Activated naive CD4-positive, alpha-beta T cell treated with anti-CD3 and anti-CD28 coated beads, Interleukin-2, amount 50 U/mL, for 24 hours (primary cell): ENCODE data around the gene ZNF688.
"Not testable (repeated sequence)": the region's sequence is repeated elsewhere in the genome, so short reads cannot be mapped to it uniquely, and the experiment has no call there.

Experiments
- H3K27ac Mint-ChIP-seq: one replicate; pipeline ENCODE4 v1.8.0; 2021; ENCODE audit warnings: mild to moderate bottlenecking, mixed read lengths
- H3K27me3 Mint-ChIP-seq: one replicate; pipeline ENCODE4 v1.8.0; 2021; ENCODE audit warnings: mixed read lengths
- H3K36me3 Mint-ChIP-seq: one replicate; pipeline ENCODE4 v1.8.0; 2021; ENCODE audit warnings: mixed read lengths
- H3K4me1 Mint-ChIP-seq: one replicate; pipeline ENCODE4 v1.8.0; 2021; ENCODE audit warnings: mixed read lengths
- H3K4me3 Mint-ChIP-seq: one replicate; pipeline ENCODE4 v1.8.0; 2021; ENCODE audit warnings: mild to moderate bottlenecking, mixed read lengths
- H3K9me3 Mint-ChIP-seq: one replicate; pipeline ENCODE4 v1.8.0; 2021; ENCODE audit warnings: mixed read lengths

Gene ZNF688

DNA sequence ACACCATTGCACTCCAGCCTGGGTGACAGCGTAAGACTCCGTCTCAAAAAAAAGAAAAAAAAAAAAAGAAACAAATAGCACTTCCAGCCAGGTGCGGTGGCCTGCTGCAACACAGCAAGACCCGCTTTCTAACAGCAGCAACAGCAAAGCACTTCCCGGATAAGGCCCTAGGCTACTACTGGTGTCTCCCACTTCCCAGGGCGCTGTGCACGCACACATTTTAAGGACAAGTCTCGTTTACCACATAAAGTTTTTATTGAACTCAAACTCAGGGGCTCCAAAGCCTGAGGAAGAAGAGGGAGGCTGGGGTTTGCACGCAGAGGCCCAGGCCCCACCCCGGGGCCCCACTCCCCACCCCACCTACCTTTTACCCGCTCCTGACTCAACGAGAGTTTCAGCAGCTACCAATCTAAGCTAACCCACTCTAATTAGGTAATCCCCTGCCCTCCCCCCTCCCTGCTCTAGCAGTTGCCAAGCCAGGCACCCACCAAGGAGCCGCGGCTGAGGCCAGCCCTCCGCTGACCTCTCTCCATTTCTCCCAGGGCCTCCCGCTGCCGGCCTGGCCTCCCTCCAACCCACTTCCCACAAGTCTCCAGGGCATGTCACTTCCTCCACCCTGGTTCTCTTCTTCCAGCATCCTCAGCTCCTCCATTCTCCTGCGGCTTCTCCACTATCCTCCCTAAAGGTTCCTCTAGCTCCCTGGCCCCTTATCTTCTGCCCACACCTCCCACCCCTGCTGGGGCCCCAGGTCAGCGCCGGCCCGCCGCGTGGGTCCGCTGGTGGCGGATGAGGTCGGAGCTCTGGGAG lies 47.5 kb downstream of the ZNF688 start:
- H3K27ac Mint-ChIP-seq, result no peak overlapping the region
- H3K4me3 Mint-ChIP-seq, result no peak overlapping the region
- H3K4me1 Mint-ChIP-seq, result peaks cover 19% of the 10 kb centered on the region
- no peaks in the 10 kb centered on the region for H3K9me3 Mint-ChIP-seq
- peaks cover 9% of the 10 kb centered on the region for H3K36me3 Mint-ChIP-seq
- no peaks in the 10 kb centered on the region for H3K27me3 Mint-ChIP-seq

- not testable (repeated sequence) for H3K9me3 Mint-ChIP-seq, H3K27me3 Mint-ChIP-seq, H3K4me3 Mint-ChIP-seq, H3K27ac Mint-ChIP-seq
- H3K36me3 Mint-ChIP-seq, result peaks cover 12% of the 10 kb centered on the region
- H3K4me1 Mint-ChIP-seq, result peaks cover 10% of the 10 kb centered on the region
These were observed 48.6 kb downstream of the ZNF688 start for GRCh38 chr16:30522702-30523463.

DNA sequence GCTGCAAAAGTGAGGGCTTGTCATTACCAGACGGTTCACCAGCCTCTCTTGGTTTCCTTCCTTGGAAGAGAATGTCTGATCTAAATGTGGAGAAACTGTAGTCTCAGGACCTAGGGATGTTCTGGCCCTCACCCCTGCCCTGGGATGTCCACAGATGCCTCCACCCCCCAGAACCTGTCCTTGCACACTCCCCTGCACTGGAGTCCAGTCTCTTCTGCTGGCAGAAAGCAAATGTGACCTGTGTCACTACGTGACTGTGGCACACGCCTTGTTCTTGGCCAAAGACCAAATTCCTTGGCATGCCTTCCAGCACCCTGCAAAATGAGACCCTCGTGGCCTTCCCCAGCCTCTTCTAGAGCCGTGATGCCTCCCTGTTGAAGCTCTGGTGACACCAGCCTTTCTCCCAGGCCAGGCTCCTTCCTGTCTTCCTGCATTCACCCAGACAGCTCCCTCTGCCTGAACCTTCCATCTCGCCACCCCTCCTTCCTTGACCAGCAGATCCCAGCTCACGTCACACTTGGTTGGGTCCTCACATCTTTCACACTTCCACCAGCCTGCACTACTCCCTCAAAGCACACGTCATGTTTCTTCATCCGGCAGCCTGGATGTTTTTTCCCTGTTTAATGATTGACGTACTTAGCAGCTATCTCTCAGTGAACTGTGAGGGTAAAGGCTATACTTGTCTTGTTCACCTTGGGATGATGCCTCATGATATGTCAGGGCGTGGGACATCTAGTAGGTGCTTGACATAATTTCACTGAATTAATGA lies 49.5 kb downstream of the ZNF688 start:
- H3K27me3 Mint-ChIP-seq, result no peaks in the 10 kb centered on the region
- H3K4me3 Mint-ChIP-seq, result no peak overlapping the region
- H3K36me3 Mint-ChIP-seq, result peaks cover 12% of the 10 kb centered on the region
- no peak overlapping the region for H3K27ac Mint-ChIP-seq
- H3K9me3 Mint-ChIP-seq, result no peaks in the 10 kb centered on the region
- peaks cover 4% of the 10 kb centered on the region for H3K4me1 Mint-ChIP-seq

DNA sequence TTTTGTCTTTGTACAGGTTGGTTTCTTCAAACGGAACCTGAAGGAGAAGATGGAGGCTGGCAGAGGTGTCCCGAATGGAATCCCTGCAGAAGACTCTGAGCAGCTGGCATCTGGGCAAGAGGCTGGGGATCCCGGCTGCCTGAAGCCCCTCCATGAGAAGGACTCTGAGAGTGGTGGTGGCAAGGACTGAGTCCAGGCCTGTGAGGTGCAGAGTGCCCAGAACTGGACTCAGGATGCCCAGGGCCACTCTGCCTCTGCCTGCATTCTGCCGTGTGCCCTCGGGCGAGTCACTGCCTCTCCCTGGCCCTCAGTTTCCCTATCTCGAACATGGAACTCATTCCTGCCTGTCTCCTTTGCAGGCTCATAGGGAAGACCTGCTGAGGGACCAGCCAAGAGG lies 50.0 kb downstream of the ZNF688 start:
- no peaks in the 10 kb centered on the region for H3K9me3 Mint-ChIP-seq
- no peak overlapping the region for H3K27ac Mint-ChIP-seq
- peaks cover 14% of the 10 kb centered on the region for H3K36me3 Mint-ChIP-seq
- H3K4me3 Mint-ChIP-seq, result no peak overlapping the region
- peaks cover 4% of the 10 kb centered on the region for H3K4me1 Mint-ChIP-seq
- no peaks in the 10 kb centered on the region for H3K27me3 Mint-ChIP-seq
